Astrocyte of the cerebellum (primary cell): ENCODE results near the gene HAVCR1.

Experiments
- DNase-seq: peaks from one replicate; pipeline ENCODE4 v3.0.0-alpha.2; 2011; ENCODE audit warnings: low read depth
- H3K4me3 ChIP-seq: 2 replicates; pipeline ENCODE4 v1.5.1; 2011; ENCODE audit warnings: mild to moderate bottlenecking, low read depth, low read length, moderate library complexity
- CTCF ChIP-seq: IDR thresholded peaks from 2 replicates; pipeline ENCODE4 v1.5.1; 2012; ENCODE audit warnings: low read length, low read depth, moderate library complexity, mild to moderate bottlenecking; ENCODE audit errors: missing control alignments
- in situ Hi-C: cut with HindIII; loops from 2 replicates; pipeline ENCODE4 v1.10.0; 2017; ENCODE audit warnings: low sequenced_read_pairs

HAVCR1 gene

GRCh38 chr5:157085930-157086329 is 27.0 kb upstream of the HAVCR1 start:
- no peak for DNase-seq
- in situ Hi-C loops: no loop called here
- no peak for TF ChIP-seq CTCF
- no peak overlapping the region for H3K4me3 ChIP-seq

GRCh38 chr5:157080286-157080685 is 21.4 kb upstream of the HAVCR1 start:
- in situ Hi-C loops: no loop called here

GRCh38 chr5:157076558-157076957 is 17.6 kb upstream of the HAVCR1 start:
- no peak overlapping the region for H3K4me3 ChIP-seq
- DNase-seq: peak; percentile 15
- in situ Hi-C loops: no loop called here
- TF ChIP-seq CTCF: no peak

More at GRCh38 chr5:157080286-157080685, 21.4 kb upstream of the HAVCR1 start:
- no peak for TF ChIP-seq CTCF
- H3K4me3 ChIP-seq: no peak overlapping the region
- no peak for DNase-seq

- DNase-seq: no peak
- in situ Hi-C loops: no loop called here
- no peak overlapping the region for H3K4me3 ChIP-seq
- no peak for TF ChIP-seq CTCF
These were observed 13.6 kb upstream of the HAVCR1 start for GRCh38 chr5:157072508-157072907.

GRCh38 chr5:157069949-157070348 is 11.0 kb upstream of the HAVCR1 start:
- no peak overlapping the region for H3K4me3 ChIP-seq
- no peak for DNase-seq
- in situ Hi-C loops: no loop called here
- TF ChIP-seq CTCF: no peak

- no peak for TF ChIP-seq CTCF
- no peak for DNase-seq
- no peak overlapping the region for H3K4me3 ChIP-seq
- in situ Hi-C loops: no loop called here
These were observed 9.9 kb upstream of the HAVCR1 start for GRCh38 chr5:157068785-157069184.

GRCh38 chr5:157068339-157068738 is 9.4 kb upstream of the HAVCR1 start:
- TF ChIP-seq CTCF: no peak
- DNase-seq: no peak
- H3K4me3 ChIP-seq: no peak overlapping the region
- in situ Hi-C loops: no loop called here
